ENCODE results near the gene FOCAD. TPM values are rescaled to one million over a fixed set of nuclear protein-coding genes. Genes with fewer than 3 reads are reported as not detected.

The FOCAD gene
- total and polyA plus RNA-seq, 2 donors (not counting 1 experiment from before 2014, with no cell fraction given) = 40.3 to 145 TPM

DNA sequence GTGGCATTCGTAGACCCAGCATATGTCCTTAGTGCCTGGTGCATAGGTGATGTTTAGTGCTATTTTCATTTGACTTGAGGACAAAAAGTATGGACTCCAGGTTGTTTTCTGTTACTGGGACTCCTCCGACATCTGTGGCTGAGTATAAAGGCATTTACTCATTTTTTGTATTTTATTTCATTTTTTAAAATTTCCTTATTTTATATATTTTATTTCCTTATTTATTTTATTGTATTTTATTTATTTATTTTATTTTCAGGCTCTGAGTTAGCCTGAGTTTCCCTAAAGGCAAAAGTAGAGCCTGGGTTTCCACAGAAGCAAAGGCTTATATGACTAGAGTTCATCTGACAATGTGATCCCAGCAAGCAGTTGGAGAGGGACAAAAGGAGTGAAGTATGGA, 91.6 kb downstream of the FOCAD start:
- Histone ChIP-seq H3K4me1 (ENCODE audit: control insufficient read depth, extremely low read depth, insufficient read depth, low read length) (no peaks in the 10 kb centered on the region), H3K9me3 (ENCODE audit: control insufficient read depth, insufficient read depth, low read depth, low read length) (no peaks in the 10 kb centered on the region), H3K4me3 (replicated peaks in 1 of 4; ENCODE audit: control extremely low read depth in 1 of 4, insufficient read depth in 1 of 4, low read depth in 3 of 4, low read length in 4 of 4) (no peak overlapping the region), H3K27ac (ENCODE audit: insufficient read depth, low read length) (no peak overlapping the region), H4K20me1 (ENCODE audit: control insufficient read depth, extremely low read depth, insufficient read depth, low read length) (no peaks in the 10 kb centered on the region), H3K4me2 (ENCODE audit: extremely low read depth, insufficient read depth, low read length) (no peak overlapping the region), H3K27me3 (ENCODE audit: control insufficient read depth, insufficient read depth, low read length) (no peaks in the 10 kb centered on the region), H3K36me3 (ENCODE audit: control insufficient read depth, insufficient read depth, low read length) (no peaks in the 10 kb centered on the region), H3K9ac (ENCODE audit: insufficient read depth, low read length) (no peak overlapping the region), H2AFZ (ENCODE audit: low read length) (no peak overlapping the region), H3K79me2 (ENCODE audit: control insufficient read depth, insufficient read depth, low read length) (no peaks in the 10 kb centered on the region)
- TF ChIP-seq, protein P1, sequence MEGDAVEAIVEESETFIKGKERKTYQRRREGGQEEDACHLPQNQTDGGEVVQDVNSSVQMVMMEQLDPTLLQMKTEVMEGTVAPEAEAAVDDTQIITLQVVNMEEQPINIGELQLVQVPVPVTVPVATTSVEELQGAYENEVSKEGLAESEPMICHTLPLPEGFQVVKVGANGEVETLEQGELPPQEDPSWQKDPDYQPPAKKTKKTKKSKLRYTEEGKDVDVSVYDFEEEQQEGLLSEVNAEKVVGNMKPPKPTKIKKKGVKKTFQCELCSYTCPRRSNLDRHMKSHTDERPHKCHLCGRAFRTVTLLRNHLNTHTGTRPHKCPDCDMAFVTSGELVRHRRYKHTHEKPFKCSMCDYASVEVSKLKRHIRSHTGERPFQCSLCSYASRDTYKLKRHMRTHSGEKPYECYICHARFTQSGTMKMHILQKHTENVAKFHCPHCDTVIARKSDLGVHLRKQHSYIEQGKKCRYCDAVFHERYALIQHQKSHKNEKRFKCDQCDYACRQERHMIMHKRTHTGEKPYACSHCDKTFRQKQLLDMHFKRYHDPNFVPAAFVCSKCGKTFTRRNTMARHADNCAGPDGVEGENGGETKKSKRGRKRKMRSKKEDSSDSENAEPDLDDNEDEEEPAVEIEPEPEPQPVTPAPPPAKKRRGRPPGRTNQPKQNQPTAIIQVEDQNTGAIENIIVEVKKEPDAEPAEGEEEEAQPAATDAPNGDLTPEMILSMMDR (conservative IDR thresholded peaks at IDR 0.05 in 1 of 2, IDR thresholded peaks at IDR 0.05 in 1 of 2; ENCODE audit: low read depth in 1 of 2, low read length in 2 of 2) = no peak
- no peak for TF ChIP-seq EZH2 (IDR thresholded peaks at IDR 0.05; ENCODE audit: low read length, missing control alignments)
- no peak for DNase-seq (ENCODE audit: low read depth in 2 of 2)

DNA sequence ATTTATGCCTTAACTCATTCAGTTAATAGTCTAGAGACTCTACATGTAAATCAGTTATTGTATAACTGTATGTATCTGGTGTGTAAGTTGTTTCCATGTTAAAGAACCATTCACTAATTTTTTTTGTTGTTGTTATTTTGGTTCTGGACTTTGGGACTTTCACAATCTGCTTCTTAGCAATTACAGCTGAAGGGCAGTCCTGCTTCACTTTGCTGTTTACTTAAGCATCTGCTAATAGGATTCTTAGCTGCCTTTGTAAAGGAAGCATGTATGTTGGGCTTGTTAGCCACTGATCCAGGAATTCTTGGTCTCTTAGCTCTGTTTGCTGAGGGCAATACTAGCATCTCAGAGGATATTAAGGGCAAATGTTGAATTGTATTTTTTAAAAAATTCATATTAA, 97.0 kb downstream of the FOCAD start:
- Histone ChIP-seq H3K4me3 (replicated peaks in 1 of 4; ENCODE audit: control extremely low read depth in 1 of 4, insufficient read depth in 1 of 4, low read depth in 3 of 4, low read length in 4 of 4) (no peak overlapping the region), H3K9me3 (ENCODE audit: control insufficient read depth, insufficient read depth, low read depth, low read length) (no peaks in the 10 kb centered on the region), H3K27ac (ENCODE audit: insufficient read depth, low read length) (no peak overlapping the region), H3K9ac (ENCODE audit: insufficient read depth, low read length) (no peak overlapping the region), H3K79me2 (ENCODE audit: control insufficient read depth, insufficient read depth, low read length) (no peaks in the 10 kb centered on the region), H3K36me3 (ENCODE audit: control insufficient read depth, insufficient read depth, low read length) (no peaks in the 10 kb centered on the region), H3K4me2 (ENCODE audit: extremely low read depth, insufficient read depth, low read length) (no peak overlapping the region), H3K27me3 (ENCODE audit: control insufficient read depth, insufficient read depth, low read length) (no peaks in the 10 kb centered on the region), H2AFZ (ENCODE audit: low read length) (no peak overlapping the region), H4K20me1 (ENCODE audit: control insufficient read depth, extremely low read depth, insufficient read depth, low read length) (no peaks in the 10 kb centered on the region), H3K4me1 (ENCODE audit: control insufficient read depth, extremely low read depth, insufficient read depth, low read length) (no peaks in the 10 kb centered on the region)
- TF ChIP-seq EZH2 (IDR thresholded peaks at IDR 0.05; ENCODE audit: low read length, missing control alignments) = no peak
- TF ChIP-seq, protein P1 (conservative IDR thresholded peaks at IDR 0.05 in 1 of 2, IDR thresholded peaks at IDR 0.05 in 1 of 2; ENCODE audit: low read depth in 1 of 2, low read length in 2 of 2) = no peak
- DNase-seq (ENCODE audit: low read depth in 2 of 2) = no peak

DNA sequence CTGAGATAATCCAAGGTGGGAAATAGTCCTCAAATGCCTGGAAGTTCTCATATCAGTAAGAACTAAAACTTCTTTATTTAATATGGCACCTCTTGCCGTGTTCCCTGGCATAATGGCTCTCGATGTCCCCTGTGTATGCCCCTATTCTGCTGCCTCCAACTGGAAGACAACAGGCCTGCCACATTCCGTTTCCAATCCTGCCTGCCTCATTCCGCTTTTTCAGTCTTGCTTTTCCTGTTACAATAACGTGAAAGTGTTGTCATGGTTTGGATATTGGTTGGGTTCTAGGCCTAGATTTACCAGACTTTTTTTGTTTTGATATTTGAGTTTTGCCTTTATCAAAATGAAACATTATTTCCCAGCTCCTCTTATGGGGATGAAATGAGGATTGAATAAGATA, 98.2 kb downstream of the FOCAD start:
- no peak overlapping the region for H3K27ac ChIP-seq (ENCODE audit: insufficient read depth, low read length)
- H3K79me2 ChIP-seq (ENCODE audit: control insufficient read depth, insufficient read depth, low read length) = no peaks in the 10 kb centered on the region
- no peak overlapping the region for H3K4me2 ChIP-seq (ENCODE audit: extremely low read depth, insufficient read depth, low read length)
- H3K9ac ChIP-seq (ENCODE audit: insufficient read depth, low read length) = no peak overlapping the region
- TF ChIP-seq EZH2 (IDR thresholded peaks at IDR 0.05; ENCODE audit: low read length, missing control alignments) = no peak
- TF ChIP-seq, protein P1 (conservative IDR thresholded peaks at IDR 0.05 in 1 of 2, IDR thresholded peaks at IDR 0.05 in 1 of 2; ENCODE audit: low read depth in 1 of 2, low read length in 2 of 2) = no peak
- no peaks in the 10 kb centered on the region for H3K36me3 ChIP-seq (ENCODE audit: control insufficient read depth, insufficient read depth, low read length)
- no peak overlapping the region for H2AFZ ChIP-seq (ENCODE audit: low read length)
- no peaks in the 10 kb centered on the region for H3K4me1 ChIP-seq (ENCODE audit: control insufficient read depth, extremely low read depth, insufficient read depth, low read length)
- no peaks in the 10 kb centered on the region for H3K9me3 ChIP-seq (ENCODE audit: control insufficient read depth, insufficient read depth, low read depth, low read length)
- no peak overlapping the region for H3K4me3 ChIP-seq (replicated peaks in 1 of 4; ENCODE audit: control extremely low read depth in 1 of 4, insufficient read depth in 1 of 4, low read depth in 3 of 4, low read length in 4 of 4)
- H3K27me3 ChIP-seq (ENCODE audit: control insufficient read depth, insufficient read depth, low read length) = no peaks in the 10 kb centered on the region
- H4K20me1 ChIP-seq (ENCODE audit: control insufficient read depth, extremely low read depth, insufficient read depth, low read length) = no peaks in the 10 kb centered on the region
- DNase-seq (ENCODE audit: low read depth in 2 of 2) = no peak

Data from fibroblast of lung (primary cell).